ENCODE data around the gene CCR4.

DNA sequence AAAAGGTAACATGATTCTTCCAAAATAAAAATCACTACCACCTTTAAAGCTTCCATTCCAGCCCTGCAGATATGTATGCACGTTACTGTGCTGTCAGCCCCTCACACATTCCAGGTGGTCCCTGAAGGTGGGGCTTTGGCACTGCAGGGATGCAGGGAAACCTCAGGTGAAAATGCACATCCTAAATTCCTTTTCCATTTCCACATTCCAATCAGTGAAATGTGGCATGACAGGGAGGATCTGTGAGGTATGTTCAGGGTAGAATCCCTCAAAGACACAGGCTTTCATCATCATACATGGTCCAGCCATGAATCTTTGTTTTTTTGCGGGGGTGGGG is 45.3 kb downstream of the CCR4 start:
- TF ChIP-seq EZH2 (IDR thresholded peaks at IDR 0.05; ENCODE audit: low read depth, low read length, severe bottlenecking) (no peak), POLR2AphosphoS5 (IDR thresholded peaks at IDR 0.05; ENCODE audit: low read depth, low read length) (no peak), CTBP2 (IDR thresholded peaks at IDR 0.05; ENCODE audit: borderline replicate concordance, insufficient read depth, insufficient read length, low read length) (no peak), SP2 (IDR thresholded peaks at IDR 0.05; ENCODE audit: low read length) (no peak), RXRA (IDR thresholded peaks at IDR 0.05; ENCODE audit: insufficient read depth, low read depth, low read length) (no peak), KDM1A (IDR thresholded peaks at IDR 0.05; ENCODE audit: borderline replicate concordance, low read length) (no peak), HDAC2 (IDR thresholded peaks at IDR 0.05; ENCODE audit: borderline replicate concordance in 1 of 2, low read depth in 2 of 2, low read length in 2 of 2) (no peak), POLR2A (IDR thresholded peaks at IDR 0.05; ENCODE audit: control extremely low read depth in 1 of 2, low read depth in 2 of 2, low read length in 2 of 2) (no peak), SP4 (IDR thresholded peaks at IDR 0.05; ENCODE audit: low read length) (no peak), ZNF274 (IDR thresholded peaks at IDR 0.05; ENCODE audit: borderline replicate concordance, extremely low read depth, low read length) (no peak), SP1 (IDR thresholded peaks at IDR 0.05; ENCODE audit: low read depth, low read length) (no peak), TAF1 (IDR thresholded peaks at IDR 0.05; ENCODE audit: low read depth, low read length) (no peak)
- TF ChIP-seq, protein P1, sequence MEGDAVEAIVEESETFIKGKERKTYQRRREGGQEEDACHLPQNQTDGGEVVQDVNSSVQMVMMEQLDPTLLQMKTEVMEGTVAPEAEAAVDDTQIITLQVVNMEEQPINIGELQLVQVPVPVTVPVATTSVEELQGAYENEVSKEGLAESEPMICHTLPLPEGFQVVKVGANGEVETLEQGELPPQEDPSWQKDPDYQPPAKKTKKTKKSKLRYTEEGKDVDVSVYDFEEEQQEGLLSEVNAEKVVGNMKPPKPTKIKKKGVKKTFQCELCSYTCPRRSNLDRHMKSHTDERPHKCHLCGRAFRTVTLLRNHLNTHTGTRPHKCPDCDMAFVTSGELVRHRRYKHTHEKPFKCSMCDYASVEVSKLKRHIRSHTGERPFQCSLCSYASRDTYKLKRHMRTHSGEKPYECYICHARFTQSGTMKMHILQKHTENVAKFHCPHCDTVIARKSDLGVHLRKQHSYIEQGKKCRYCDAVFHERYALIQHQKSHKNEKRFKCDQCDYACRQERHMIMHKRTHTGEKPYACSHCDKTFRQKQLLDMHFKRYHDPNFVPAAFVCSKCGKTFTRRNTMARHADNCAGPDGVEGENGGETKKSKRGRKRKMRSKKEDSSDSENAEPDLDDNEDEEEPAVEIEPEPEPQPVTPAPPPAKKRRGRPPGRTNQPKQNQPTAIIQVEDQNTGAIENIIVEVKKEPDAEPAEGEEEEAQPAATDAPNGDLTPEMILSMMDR (IDR thresholded peaks at IDR 0.05; ENCODE audit: control extremely low read depth in 1 of 3, insufficient read depth in 1 of 3, low read depth in 1 of 3, low read length in 3 of 3) = no peak
- TF ChIP-seq, protein P2, sequence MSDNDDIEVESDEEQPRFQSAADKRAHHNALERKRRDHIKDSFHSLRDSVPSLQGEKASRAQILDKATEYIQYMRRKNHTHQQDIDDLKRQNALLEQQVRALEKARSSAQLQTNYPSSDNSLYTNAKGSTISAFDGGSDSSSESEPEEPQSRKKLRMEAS (IDR thresholded peaks at IDR 0.05) = no peak

Data from H1 (cell line).